Activated CD8-positive, alpha-beta memory T cell treated with anti-CD3 and anti-CD28 coated beads for 4 hours (primary cell): ENCODE results near the gene GPRIN3.
A peak's percentile ranks its signal among the peaks of the same experiment; 100 is the strongest.
"Not testable (repeated sequence)": the region's sequence is repeated elsewhere in the genome, so short reads cannot be mapped to it uniquely, and the experiment has no call there.

Experiments used
- DNase-seq, 2 donors: peaks; one replicate each; pipeline ENCODE4 v3.0.0-alpha.2; 2020; ENCODE audit warnings: low read depth in 2 of 2

Gene GPRIN3

DNA sequence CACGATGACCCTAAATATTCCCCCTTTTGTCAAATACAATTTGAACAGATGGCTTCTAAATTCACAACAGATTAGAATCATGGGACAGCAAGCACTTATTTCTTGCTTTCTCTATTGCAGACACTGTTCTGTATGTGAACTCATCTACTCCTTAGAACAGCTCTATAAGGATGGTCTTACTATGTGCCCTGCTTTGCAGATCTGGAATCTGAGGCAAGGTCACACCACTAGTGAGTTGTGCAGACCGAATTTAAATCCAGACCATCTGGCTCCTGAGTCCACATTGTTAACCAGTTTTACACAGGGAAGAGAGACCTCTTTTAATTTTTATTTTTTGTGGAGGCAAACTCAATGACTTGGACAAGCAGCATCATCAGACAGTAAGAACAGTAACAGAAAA, 50.2 kb downstream of the GPRIN3 start:
- DNase-seq: no peak

DNA sequence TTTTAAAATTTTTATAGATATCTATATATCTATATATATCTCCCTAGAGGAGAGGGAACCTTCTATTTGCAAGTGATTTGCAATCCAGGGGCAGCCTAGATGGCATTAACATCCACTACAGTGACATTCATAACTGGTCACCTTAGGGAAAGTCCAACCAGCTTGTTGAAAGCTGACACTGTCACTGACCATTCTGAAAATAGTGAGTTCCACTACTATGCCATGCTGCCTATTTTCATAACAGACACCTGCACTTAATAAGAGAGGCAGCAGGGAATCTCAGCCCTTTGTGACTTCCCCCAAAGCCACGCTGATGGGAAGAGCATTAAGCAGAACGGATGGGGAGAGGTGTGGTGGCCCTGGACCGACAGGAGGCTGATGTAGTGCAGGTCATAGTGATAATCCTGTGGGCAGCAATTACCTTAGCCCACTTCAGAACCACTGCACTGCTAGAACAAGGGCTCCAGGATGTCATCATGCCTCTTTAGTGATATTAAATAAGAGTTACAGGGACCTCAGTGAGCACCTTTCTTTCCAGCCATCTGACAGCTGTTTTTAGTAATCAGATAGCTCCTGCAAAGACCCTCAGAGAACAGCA, 51.3 kb downstream of the GPRIN3 start:
- DNase-seq: no peak

GRCh38 chr4:89254847-89255246, 52.8 kb downstream of the GPRIN3 start:
- no peak for DNase-seq

DNA sequence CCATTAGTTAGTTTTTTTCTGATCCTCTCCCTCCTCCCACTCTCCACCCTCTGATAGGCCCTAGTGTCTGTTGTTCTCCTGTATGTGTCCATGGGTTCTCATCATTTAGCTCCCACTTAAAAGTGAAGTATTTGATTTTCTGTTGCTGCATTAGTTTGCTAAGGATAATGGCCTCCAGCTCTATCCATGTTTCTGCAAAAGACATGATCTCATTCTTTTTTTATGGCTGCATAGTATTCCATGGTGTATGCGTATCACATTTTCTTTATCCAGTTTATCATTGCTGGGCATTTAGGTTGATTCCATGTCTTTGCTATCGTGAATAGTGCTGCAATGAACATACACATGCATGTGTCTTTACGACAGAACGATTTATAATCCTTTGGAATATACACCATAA, 53.3 kb downstream of the GPRIN3 start:
- not testable (repeated sequence) for DNase-seq

DNA sequence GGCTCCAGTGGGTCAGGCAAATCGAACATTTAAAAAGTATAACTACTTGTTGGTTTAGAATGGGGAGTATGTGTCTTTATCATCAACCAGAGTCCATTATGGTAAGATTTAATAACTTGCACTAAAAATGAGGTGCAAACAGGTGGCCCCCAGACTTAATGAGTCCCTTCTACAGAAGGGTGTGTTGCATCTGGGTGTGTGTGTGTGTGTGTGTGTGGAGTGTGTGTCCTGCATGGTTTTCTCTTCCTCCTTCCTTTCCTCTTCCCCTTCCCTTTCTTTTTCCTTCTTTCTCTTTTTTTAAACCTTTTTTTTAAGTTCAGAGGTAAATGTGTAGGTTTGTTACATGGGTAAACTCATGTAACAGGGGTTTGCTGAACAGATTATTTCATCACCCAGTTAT, 53.7 kb downstream of the GPRIN3 start:
- no peak for DNase-seq

GRCh38 chr4:89253311-89253710, 54.3 kb downstream of the GPRIN3 start:
- DNase-seq: no peak

- DNase-seq: no peak
Observed at GRCh38 chr4:89251396-89251795, 56.2 kb downstream of the GPRIN3 start.

DNA sequence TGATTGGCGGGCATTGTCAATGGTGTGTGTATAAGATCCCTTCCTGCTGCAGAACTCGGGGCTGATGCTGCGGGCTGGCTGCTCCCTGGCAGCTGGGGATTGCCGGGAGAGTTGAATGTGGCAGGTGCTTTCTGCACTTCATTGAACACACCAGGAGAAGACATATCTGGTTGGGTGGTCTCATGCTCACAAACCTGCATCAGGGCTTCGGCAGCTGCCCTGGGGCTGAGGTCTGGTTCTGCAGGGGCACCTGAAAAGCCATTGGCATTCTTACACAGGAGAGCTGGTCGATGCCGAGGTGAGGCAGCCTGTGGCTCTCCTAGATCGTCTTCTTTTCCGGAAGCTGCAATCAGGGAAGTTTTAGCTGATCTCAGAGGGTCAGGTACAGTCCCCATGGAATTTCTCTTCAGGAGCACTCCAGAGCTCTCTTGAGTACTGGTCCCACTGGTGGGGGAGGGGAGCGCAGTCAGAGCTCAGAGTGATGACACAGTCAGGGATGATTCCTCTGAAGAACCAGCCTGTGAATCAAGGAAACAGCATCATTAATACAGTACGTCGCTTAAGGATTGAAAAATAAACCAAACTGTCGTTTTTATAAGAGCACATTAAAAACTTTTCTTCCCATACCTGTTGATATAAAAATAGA, 57.8 kb downstream of the GPRIN3 start:
- no peak for DNase-seq

GRCh38 chr4:89249313-89249712, 58.3 kb downstream of the GPRIN3 start:
- DNase-seq: no peak

GRCh38 chr4:89248879-89249281, 58.7 kb downstream of the GPRIN3 start:
- no peak for DNase-seq

DNA sequence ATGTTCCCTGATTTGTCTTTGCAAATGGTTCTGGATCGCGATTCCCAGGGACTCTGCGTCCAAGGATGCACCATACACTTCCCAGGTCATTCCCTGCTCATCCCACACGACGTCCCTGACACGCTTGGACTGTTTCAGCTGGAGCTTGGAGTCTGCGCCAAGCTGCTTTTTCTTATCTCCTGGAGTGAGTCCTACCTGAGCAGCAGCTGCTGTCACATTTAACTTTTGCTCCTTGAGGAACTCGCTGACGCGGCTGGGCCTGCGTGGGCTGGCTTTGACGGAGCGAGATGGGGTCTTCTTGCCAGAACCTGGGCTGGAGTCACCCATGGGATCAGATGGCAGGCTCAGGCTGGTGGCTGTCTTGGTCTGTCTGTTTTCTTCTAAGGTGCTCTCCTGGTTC, 59.6 kb downstream of the GPRIN3 start:
- DNase-seq: no peak

GRCh38 chr4:89245459-89245858, 62.1 kb downstream of the GPRIN3 start:
- DNase-seq: no peak

GRCh38 chr4:89243733-89244252, 63.8 kb downstream of the GPRIN3 start:
- DNase-seq: no peak

- DNase-seq: no peak
Observed at GRCh38 chr4:89242864-89243732, 64.5 kb downstream of the GPRIN3 start.

DNA sequence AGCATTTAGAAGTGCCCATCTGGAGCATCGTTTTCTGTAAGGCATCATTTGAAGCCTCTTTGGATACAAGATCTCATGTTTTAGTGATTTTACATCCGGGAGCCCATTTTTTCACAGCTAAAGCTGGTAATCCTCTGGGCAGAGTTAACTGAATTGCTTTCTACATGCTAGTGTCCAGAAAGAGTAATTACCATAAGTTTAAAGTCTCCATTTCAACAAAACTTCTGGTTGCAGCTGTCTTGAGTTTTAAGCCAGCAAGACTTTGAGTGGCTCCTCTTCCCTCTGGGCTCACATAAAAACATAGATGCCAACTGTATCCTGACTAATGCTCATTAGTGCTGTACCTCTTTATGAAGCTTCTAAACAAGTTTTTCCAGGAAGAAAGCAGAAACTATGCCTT, 65.4 kb downstream of the GPRIN3 start:
- no peak for DNase-seq

GRCh38 chr4:89230271-89230670, 77.3 kb downstream of the GPRIN3 start:
- no peak for DNase-seq

DNA sequence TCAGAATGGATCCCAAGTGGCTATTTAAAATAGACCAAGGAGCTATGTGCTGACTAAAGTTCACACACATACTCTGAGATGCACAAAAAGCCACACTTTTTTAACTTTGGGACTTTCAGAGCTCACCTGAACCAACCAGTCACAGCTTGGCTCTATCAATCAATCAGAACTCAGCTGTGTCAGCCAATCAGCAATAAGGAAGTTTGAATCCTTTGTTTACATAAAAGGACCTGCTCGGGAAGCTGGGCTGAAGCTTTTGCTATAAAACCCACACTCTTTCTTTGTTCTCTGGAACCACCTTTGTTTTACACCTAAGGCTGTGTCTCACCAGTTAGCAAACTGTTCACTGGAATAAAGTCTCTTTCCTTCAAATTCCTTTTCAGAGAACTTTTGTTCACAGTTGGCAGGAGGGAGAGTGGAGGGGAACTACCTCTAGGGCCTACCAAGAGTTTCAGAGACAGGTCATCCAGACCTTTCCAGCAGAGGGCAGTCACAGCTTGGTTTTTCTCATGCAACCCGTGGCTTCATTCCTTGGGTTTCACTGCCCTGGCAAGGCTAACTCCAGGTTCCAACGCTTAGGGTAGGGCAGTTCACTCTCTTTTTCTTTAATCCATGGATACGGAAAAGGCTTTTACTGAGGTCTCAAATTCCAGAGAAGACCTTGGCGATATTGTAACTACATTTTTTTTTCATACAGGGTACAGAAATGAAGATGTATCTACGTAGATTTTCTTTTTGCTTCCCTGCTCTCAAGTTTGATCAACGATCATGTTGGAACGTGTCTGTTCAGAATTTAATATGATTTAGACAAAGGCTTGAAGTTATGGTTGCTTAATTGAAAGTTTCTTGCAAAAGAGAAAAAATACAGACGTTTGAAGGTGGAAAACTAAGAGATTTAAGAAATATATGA, 80.7 kb downstream of the GPRIN3 start:
- DNase-seq: peak; percentile 57 to 60

DNA sequence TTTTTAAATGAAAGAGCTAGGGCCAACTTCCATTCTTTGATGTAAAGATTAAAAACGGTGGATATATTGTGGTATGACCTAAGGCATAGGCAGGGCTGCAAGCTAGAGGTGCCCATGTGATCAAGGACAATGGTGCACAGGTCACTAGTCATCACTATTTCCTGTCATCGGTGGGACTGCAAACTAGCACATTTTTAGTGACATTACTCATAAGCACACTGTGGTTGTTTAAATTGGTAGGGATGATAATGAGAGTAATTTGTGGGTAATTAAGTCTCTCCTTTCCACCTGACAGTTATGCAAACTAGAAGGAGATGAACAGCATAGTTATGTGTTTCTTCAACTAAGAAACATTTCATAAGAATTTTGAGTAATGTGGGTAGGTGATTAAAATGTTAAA, 85.4 kb downstream of the GPRIN3 start:
- DNase-seq: no peak

GRCh38 chr4:89221167-89221867, 86.3 kb downstream of the GPRIN3 start:
- DNase-seq: no peak

DNA sequence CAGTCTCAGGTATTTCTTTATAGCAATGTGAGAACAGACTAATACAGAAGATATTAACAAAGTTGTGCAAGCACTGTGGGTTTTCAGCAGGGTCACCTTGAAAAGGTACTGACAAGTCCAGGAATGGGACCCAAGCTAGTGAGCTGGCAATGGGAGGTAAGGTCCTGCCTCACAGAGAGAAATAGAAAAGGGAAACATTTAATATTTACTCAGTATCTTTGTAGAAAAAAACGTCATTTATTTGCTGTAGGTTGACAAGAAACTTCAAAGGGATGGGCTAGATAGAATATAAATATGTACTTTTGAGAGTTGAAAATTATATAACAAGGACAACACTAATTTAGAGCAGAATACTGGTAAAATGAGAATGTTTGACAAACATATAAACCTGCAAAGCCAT, 89.0 kb downstream of the GPRIN3 start:
- DNase-seq: no peak

DNA sequence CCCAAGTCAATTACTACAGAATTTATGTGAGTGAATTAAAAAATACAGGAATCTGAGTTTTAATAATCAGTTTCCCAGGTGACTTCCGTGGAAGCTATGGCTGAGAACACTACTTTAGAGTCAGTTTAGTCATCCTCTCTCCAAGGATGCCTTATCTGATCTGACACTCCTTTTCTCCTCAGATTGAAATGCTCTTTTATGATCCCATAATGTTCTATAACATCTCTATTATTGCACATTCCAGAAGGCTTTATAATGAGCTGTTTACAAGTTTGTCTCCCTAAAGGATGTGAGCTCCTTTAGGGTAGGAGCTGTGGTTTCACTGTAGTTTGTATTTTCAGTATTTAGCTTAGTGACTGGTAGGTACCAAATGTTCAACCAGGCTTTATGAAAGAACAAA, 90.0 kb downstream of the GPRIN3 start:
- DNase-seq: no peak
